Lower leg skin (tissue), 3 donors: Measurements from ENCODE around the gene CDK8.

Experiments
- POLR2A ChIP-seq, 2 donors: fragments of 450-650 bp; IDR thresholded peaks; one replicate each; pipeline ENCODE4 v1.6.1; 2016 to 2017; ENCODE audit warnings: antibody characterized with exemption in 2 of 2, mild to moderate bottlenecking in 1 of 2, moderate library complexity in 1 of 2
- TF ChIP-seq, protein P1 (sequence below), 3 donors: fragments of 450-650 bp; IDR thresholded peaks; one replicate each; pipeline ENCODE4 v1.5.1; 2016; ENCODE audit warnings: antibody characterized with exemption in 3 of 3, mild to moderate bottlenecking in 3 of 3, moderate library complexity in 2 of 3

DNA sequence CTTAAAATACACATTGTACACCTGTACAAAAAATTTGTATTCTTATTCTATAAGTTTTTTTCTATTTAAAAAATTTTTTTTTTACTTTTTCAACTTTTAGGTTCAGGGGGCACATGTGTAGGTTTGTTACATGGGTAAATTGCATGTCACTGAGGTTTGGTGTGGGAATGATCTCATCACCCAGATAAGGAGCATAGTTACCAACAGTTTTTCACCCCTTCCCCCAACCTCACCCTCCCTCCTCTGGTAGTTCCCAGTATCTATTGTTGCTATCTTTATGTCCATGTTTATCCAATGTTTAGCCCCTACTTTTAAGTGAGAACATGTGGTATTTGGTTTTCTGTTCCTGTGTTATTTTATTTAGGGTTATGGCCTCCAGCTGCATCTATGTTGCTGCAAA, 89.9 kb downstream of the CDK8 start:
- TF ChIP-seq, protein P1, sequence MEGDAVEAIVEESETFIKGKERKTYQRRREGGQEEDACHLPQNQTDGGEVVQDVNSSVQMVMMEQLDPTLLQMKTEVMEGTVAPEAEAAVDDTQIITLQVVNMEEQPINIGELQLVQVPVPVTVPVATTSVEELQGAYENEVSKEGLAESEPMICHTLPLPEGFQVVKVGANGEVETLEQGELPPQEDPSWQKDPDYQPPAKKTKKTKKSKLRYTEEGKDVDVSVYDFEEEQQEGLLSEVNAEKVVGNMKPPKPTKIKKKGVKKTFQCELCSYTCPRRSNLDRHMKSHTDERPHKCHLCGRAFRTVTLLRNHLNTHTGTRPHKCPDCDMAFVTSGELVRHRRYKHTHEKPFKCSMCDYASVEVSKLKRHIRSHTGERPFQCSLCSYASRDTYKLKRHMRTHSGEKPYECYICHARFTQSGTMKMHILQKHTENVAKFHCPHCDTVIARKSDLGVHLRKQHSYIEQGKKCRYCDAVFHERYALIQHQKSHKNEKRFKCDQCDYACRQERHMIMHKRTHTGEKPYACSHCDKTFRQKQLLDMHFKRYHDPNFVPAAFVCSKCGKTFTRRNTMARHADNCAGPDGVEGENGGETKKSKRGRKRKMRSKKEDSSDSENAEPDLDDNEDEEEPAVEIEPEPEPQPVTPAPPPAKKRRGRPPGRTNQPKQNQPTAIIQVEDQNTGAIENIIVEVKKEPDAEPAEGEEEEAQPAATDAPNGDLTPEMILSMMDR (IDR thresholded peaks at IDR 0.05) = no peak
- TF ChIP-seq POLR2A (IDR thresholded peaks at IDR 0.05) = no peak
